TTC549 (cell line): ENCODE data around the gene TGFBRAP1.

Experiments
- FAIRE-seq: peaks from 2 replicates; lab custom pipeline; 2012; peaks lifted over from hg19 to GRCh38; lab: Jason Lieb, UNC

The TGFBRAP1 gene

DNA sequence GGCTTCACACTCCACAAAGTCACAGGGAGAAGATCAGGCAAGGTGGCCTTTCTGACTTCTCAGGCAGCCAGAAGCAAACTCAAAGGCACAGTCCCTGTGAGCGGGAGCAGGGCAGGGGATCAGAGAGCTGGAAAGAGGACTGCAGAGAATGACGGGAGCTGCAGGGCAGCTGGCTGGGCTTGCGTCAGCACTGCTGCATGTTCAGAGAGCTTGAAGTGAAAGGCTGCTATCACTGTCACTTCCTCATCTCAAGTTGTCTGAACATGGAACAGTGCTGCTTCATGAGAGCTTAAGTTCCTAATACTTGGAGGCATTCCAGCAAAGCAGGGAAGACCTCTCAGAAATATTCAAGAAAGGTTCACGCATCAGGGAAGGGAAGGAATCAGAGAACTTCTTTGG is 20.4 kb downstream of the TGFBRAP1 start:
- FAIRE-seq: no peak

DNA sequence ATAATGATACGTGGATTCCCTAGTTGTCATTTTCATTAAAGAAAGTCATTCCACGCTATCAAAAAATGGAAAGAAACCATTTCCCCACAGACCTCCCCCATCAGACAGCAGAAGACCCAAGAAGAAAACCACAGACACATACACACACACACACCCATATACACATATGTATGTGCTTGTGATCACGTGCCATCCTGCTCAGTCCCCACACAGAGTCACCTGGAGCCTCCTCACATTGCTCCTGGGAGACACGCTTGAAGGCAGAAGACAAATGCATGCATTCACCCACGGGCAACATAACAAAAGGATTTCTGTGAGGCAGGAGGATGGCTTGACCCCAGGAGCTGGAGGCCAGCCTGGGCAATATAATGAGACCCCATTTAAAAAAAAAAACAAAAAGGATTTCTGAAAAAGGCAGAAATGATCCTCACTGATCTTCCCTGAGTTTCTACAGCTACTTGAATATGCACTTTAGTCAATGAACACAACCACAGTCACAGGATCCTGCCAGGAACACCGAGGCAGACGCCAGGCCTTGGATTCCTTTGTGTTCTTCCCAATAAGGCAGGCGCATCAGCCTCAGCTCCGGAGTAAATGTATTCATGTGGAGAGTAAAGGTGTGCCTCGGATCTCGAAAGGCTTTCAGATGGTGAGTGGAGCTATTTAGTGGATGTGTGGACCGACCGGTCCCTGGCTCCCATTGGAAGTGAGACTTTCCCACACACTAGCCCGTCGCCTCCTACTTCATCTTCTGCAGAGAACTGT is 21.0 kb downstream of the TGFBRAP1 start:
- no peak for FAIRE-seq

DNA sequence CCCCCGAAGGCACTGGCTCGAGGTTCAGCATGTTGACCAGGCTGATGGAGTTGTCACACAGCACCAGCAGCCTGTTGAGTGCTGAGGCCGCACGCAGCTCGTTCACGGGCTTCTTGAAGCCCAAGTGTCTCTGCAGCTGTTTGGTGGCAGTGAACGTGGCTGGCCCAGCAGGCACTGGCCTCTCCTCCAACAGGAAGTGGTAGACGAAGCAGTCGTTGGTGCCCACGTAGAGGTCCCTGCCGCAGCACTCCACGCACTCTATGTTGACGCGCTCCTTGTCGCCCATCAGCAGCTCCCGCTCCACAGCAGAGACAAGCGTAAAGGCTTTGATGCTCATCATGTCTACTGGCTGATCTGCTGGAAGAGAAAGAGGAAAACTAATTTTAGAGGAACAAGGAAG is 21.6 kb downstream of the TGFBRAP1 start:
- FAIRE-seq: no peak

DNA sequence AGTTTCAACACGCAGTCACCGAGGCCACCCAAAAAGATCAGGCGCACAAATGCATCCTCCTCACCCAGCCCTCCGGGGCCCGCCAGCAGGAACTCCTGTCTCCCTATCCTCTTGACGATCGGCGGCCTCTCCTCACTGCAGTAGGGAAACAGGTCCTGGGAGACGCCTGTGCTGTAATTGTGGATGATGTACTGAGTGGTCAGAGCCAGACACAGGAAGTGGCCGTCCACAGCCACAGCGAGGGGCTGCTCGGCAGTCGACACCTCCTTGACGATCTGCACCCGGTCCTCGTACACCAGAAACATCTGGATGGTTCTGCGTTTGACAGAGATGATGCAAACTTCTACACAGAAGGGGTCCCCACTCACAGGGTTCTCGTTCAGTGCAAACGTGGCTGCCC is 22.0 kb downstream of the TGFBRAP1 start:
- no peak for FAIRE-seq

DNA sequence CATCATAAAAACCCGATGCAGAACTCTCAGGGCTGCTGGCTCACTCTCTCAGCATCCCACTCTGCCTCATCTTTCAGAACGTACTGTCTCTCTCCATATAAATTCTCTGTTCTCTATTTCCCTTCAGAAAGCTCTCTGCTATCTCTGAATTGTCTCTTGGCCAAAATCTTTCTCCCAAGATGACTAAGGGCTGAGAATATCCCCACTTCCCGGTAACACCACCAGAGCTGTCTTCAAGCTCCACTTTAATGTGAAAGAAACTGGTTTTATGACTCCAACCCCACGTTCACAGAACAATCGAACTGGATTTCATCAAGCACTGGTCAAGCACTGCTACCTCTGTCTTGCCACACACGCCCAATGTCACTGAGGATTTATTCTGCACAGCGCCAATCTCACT is 22.4 kb downstream of the TGFBRAP1 start:
- no peak for FAIRE-seq

DNA sequence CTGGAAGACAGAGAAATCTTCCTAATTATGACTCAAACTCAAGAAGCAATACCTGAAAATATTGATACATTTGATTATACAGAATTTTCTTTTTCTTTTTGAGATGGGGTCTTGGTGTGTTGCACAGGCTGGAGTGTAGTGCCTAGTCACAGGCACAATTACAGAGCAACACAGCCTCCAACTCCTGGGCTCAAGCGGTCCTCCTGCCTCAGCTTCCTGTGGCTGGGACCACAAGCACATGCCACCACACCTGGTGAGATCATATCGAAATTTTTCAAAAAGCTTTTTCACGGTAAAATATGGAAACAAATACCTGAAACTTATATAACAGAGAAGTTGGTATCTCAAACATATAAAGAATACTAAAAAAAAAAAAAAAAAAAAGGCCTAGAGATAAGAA is 27.9 kb downstream of the TGFBRAP1 start:
- FAIRE-seq: no peak

DNA sequence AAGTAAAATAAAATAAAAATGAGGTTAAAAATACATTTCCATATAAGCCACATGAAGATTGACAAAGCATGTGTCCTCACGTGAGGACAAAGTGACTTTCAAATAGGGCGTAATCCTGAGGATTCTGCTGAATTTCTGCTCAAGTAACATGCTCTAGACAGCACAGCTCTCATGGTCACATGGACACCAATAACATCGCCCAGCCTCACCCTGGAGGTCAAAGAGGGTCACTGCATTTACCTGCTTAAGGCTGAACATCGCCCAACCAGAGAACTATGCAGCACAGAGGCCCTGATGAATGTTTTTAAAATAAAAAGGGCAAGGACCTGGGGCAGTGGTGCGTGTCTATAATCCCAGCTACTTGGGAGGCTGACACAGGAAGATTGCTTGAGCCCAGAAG is 30.2 kb downstream of the TGFBRAP1 start:
- no peak for FAIRE-seq

DNA sequence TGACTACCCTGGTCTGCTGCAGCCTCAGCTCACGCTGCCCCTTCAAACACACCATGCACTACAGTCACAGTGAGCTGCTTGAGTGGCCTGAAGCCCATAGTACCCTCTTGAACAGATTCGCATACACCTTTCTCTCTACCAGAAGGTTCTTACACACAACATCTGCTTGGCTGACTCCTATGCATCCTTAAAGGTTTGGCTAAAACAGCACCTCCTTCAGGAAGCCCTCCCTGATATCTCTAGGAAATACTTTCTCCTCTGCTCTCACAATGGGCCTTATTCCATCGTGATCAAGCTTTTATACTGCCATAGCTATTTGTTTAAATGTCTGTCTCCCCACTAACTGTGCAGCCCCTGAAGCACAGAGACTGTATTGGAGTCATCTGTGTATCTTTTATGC is 31.5 kb downstream of the TGFBRAP1 start:
- FAIRE-seq: no peak

DNA sequence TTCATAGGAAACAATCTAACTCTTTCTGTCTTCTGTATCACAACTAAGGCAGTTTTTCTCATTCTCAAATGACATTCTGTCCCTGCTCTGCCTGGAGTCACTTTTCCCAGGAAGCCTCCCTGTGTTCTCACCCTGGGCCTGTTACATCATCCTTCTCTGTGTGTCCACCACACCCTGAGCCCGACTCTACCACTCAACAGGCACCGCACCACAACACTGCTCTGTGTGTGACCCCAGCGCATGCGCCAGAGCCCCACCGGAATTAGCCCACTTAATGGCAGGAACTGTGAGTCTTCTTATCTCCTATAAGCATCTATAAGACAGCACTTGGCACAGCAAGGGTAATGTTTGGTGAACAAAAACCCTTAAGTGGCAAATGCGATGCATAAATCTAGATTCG is 32.3 kb downstream of the TGFBRAP1 start:
- FAIRE-seq: no peak

DNA sequence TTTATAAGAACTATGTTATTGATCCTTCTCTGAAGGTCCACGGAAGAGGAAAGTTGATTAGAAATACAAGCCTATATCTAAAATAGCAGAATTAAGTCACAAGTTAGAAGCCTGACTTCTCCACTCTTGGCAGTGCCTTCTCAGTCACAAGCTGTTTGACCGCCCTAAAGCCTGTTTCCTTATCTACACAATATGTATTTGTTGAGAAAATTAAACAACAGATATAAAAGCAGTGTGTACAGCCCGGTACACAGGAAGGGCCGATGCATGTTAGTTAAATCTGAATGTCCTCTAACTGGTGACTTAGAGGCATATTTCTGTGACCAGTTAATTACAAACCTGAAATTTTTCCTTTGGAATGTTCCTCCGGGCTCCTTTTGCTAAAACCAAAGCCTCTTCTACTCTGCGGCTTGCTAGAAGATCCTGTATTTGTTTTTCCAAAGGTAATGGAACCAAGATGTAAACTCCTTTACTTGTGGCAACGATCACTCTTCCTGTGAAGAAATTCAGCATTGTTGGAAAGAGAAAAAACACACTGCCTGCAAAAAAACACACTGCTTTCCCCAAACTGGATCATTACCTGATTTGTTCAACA is 33.4 kb downstream of the TGFBRAP1 start:
- no peak for FAIRE-seq

DNA sequence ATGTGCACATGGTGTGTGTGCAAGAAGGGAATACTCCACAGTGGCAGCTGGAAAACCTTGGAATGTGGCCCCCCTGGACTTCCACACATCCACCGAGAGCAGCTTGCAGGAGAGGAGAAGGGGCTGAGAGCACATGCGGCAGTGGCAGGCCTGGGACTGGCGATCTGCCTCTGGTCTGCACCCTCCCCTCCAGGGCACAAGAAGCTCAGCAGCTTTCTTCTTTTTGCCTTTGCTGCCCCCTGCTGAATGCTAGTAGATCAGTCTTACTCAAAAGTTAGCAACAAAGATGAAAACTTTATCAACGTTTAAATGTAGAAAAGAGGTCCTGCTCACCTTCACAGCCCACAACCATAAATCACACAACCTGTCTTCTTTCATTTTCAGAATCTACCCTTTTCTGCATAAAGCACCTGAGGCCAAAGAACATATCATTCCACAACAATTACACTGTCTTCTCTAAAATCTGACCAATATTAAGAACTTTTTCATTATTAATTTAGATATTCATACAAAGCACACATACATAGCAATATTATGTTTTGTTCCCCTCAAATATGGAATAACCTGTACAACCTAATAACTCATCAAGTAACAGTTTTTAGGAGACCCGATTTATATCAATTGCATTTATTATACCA is 34.6 kb downstream of the TGFBRAP1 start:
- FAIRE-seq: no peak

DNA sequence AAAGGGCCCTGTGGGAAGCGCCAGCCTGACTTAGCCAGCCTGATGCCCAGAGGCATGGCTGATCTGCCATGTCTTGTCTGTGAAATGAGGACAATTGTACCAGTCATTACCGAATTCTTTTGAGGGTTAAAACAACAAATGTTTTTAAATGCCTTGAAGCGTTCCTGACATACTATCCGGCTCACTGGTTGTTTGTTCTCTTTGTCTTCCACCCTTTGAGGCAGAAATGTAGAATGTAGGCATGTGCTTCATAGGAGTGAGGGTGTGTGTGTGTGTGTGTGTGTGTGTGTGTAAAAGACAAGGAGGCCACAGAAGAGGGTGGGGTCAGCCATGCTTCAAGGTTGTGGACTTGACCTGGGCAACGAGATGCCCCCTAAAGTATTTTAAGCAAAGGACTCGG is 35.5 kb downstream of the TGFBRAP1 start:
- FAIRE-seq: no peak

DNA sequence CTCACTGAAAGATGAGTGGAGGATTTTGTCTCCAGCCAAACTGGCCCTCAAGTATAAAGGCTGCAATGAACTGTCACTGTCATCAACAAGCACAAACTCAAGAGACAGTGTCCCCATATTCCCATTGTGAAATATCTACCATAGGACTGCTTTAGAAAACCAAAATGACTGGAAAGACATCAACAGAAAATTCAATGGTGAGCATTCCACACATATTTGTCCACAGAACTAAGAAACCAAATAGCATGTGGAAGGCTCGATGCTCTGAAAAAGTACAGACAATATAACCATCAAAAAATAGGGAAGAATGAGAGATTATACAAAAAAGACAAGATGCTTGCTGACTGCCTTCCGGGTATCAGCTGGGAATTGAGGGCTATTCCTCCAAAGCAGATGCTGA is 37.6 kb downstream of the TGFBRAP1 start:
- FAIRE-seq: no peak

DNA sequence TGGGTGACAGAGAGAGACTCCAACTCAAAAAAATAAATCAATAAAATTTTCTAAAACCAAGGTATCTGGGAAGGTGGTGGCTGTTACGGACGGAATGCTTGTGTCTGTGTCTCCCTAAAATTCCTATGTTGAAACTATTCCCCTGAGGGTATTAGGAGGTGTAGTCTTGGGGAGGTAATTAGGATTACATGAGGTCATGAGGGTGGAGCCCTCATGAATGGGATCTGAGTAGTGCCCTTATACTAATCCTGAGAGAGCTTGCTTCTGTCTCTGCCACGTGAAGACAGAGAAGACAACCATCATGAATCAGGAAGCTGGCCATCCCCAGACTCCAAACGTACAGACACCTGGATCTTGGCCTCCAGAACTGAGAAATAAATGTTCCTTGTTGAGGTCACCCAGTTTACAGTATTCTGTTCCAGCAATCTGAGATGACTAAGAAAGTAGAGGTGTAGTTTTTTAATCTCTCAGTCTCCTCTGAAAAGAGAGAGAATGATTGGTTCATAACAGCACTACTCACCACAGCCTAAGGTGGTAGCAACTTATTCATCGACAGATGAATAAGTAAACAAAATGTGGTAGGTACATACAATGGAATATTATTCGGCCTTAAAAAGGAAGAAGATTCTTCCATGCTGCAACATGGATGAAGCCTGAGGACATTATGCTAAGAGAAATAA is 38.4 kb downstream of the TGFBRAP1 start:
- FAIRE-seq: no peak

DNA sequence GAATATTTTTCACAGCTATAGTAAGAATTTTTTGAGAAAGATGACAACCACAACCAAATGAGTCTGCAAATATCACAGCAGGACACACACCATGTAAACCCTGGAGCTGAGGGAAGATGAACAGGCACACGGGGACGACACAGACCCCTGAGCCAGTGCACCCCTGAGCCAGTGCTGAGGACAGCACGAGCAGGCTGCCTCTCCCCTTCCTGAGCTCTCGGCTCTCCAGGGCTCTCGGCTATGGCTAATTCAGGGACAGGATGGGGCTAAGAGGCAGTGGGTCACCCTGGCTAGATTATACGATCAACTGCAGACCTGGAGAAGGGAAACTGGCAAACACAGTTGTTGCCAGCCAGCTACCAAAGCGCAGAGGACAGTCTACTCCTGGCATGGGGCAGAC is 41.4 kb downstream of the TGFBRAP1 start:
- FAIRE-seq: no peak

DNA sequence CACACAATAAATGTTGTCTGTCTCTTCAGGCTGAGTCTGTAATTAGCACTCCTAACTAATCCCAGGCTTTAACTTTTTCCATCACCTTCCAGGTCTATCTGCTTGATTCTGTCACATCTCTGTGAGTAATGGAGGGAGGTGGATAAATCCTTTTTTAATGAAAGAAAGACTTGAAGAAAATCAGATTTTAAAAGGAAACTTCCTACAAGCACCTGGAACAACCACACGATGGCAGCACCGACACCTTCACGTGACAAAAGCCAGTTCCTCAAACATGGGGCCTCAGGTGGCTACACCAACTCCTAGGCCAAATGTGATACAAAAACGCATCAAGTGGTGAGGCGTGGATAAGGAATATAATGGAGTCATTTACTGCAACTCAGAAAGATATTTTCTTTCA is 41.8 kb downstream of the TGFBRAP1 start:
- no peak for FAIRE-seq

DNA sequence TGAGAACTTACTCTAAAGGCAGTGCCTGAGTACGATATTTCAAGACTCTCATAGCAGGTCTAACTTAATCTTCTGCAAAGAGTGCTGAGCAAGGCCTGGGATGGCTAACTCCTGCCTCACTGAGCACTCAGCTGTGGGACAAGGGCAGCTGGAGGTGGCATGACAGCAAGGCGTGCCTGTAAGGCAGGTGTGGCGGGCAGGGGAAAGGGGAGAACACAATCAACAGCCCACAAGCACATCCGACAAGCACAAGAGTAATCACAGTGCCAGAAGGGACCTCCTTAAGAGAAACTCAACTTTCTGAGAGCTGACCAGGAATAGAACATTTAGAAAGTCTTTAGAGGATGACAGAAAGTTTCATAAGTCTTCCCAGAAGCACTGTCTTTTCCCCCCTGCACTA is 46.0 kb downstream of the TGFBRAP1 start:
- FAIRE-seq: no peak

DNA sequence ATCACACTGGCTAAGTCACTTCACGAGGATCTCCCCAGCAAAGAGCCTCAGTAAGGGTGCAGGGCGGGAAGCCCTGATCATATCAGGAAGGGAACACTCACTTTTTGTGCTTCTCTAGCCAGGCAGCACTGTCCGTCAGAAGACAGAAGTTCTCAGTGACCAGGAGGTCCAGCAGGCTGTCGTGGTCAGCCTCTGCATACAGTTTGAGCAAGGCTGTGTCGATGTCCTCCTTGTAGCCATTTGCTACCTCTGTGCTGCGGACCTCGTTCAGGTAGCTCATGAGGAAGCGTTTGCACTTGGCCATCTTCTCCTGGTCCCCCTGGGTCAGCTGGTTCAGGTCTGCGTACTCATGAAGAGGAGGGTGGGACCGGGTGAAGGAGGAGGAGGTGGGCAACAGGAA is 49.3 kb downstream of the TGFBRAP1 start:
- no peak for FAIRE-seq

DNA sequence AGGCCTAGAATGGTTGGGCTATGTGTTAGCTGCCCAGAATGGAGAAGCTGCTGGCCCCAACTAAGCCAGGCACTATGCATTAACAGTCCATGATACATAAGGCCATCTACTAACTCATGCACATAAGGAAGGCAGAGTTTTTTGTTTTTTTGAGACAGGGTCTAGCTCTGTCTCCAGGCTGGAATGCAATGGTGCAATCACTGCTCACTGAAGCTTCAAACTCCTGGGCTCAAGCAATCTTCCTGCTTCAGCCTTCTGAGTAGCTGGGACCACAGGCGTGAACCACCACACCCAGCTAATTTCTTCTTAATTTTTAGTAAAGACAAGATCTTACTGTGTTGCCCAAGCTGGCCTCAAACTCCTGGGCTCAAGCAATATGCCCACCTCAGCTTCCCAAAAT is 50.4 kb downstream of the TGFBRAP1 start:
- FAIRE-seq: no peak

DNA sequence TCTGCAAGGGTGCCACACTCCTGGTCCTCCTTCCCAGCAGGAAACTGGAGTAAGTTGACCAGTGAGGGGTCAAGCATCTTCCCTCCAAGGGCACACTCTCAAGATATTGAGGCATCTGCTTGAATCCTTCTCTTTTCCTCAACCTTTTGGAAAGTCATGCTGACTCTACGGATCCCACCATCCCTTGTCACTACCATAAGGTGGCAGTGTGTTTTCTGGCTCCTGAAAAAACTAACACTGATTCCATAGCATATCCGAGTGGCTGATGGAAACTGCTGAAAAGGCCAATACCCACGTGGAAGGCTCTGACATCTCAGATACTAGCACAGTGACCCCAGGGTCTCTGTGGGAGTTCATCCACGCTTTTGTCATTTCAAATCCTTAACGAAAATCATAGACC is 50.9 kb downstream of the TGFBRAP1 start:
- no peak for FAIRE-seq

DNA sequence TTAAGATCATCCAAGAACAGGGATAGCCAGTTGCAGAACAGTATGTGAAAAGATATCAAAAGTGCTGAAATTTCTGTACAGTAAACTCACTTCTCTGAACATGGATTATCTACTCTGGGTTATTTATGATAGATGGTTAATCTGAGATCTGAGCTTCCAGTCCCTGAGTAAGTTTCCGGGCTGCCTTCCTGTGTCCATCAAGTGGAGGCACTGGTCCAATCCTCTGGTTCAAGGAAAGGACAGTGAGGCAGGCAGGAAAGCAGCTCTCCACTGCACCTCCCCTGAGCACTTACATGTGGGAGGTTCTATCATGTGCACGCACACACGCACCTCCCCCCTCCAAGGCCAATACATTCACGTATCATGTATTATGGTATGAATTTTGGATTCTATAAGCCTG is 55.5 kb downstream of the TGFBRAP1 start:
- no peak for FAIRE-seq

DNA sequence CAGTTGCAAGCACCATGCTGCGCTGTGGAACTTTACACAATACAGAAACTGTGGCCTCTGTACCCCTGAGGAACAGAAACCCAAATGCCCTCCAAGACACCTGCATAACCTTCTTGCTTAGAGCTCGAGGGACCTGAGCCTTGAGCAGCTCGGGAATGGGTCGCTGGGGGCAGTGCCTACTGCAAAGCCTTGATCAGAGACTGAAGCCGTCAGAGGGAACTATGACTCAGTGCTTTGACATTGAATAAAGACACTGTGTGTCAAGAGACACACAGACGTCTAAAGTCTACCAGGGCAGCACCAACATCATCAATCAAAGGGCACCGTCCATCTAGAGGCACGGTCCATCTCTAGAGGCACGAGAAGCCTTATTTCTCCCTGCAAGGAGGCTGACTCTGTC is 57.4 kb downstream of the TGFBRAP1 start:
- FAIRE-seq: no peak

DNA sequence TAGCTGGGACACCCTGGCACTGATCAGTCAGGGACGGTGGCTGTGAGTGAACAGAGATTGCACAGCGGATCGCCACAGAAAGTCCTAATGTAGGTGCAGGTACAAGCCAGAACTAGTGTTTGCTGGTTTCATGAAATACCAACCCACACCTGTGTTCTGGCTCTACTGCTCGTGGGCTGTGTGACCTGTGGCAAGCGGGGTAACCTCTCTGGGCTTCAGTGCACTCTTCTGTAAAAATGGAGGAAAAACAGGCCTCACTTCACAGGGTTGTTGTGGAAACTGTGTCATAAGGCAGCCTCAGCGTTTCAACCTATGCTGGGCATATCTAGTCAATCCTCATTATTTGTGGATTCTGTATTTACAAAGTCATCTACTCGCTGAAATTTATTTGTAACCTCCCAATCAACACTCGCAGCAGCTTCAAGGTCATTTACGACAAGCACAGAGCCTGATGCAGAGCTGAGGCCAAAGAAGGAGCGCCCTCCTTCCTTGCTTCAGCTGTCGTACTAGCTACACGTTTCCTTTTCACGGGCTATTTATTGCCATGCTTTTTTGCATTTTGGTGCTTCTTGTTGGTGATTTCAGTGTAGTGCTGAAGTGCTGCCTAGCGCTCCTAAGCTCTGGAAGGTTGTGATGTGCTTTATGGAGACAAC is 58.0 kb downstream of the TGFBRAP1 start:
- FAIRE-seq: no peak
